ENCODE measurements around the gene CDK6.

Gene CDK6

DNA sequence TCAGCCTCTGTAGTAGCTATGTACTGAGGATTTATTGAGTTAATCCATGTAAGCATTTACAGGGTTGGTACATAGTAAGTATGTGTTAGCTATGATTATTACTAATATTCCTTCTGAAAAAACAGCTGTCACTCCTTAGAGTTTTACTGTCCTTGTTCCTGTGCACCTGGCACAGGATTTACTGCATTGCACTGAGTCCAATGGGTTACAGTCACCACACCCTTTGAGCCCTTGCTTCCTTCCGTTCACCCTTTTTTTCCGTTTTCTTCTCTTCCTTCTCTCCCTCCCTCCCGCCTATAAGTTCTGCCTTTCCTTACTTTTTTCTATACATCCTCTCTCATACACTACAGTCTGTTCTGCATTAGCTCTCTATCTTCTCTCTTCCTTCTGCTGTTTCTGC lies 12.5 kb upstream of the CDK6 start:
- DNase-seq (ENCODE audit: extremely low spot score) = no peak
- CTCF ChIA-PET = interaction anchor here (0.6 to 1.1 kb wide), 2 partner anchors 78 to 149 kb away, joined by 3 read pairs; no protein-coding TSS in a partner anchor
- POLR2A ChIA-PET = no interaction called here
- TF ChIP-seq FOXM1 (IDR thresholded peaks at IDR 0.05; ENCODE audit: borderline replicate concordance) (no peak), ARNT (IDR thresholded peaks at IDR 0.05) (no peak), BHLHE40 (IDR thresholded peaks at IDR 0.05; ENCODE audit: borderline replicate concordance) (no peak), HDGF (IDR thresholded peaks at IDR 0.05; ENCODE audit: borderline replicate concordance) (no peak), FOXK2 (IDR thresholded peaks at IDR 0.05) (no peak), L3MBTL2 (conservative IDR thresholded peaks at IDR 0.05) (no peak), SP1 (IDR thresholded peaks at IDR 0.05) (no peak), ELF4 (IDR thresholded peaks at IDR 0.05) (no peak), ZNF384 (IDR thresholded peaks at IDR 0.05) (no peak), FOXA1 (IDR thresholded peaks at IDR 0.05) (no peak), NFRKB (IDR thresholded peaks at IDR 0.05) (no peak), CTBP1 (IDR thresholded peaks at IDR 0.05; ENCODE audit: borderline replicate concordance) (no peak), TARDBP (IDR thresholded peaks at IDR 0.05) (no peak)
- TF ChIP-seq, protein P1, sequence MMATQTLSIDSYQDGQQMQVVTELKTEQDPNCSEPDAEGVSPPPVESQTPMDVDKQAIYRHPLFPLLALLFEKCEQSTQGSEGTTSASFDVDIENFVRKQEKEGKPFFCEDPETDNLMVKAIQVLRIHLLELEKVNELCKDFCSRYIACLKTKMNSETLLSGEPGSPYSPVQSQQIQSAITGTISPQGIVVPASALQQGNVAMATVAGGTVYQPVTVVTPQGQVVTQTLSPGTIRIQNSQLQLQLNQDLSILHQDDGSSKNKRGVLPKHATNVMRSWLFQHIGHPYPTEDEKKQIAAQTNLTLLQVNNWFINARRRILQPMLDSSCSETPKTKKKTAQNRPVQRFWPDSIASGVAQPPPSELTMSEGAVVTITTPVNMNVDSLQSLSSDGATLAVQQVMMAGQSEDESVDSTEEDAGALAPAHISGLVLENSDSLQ (IDR thresholded peaks at IDR 0.05) = no peak

DNA sequence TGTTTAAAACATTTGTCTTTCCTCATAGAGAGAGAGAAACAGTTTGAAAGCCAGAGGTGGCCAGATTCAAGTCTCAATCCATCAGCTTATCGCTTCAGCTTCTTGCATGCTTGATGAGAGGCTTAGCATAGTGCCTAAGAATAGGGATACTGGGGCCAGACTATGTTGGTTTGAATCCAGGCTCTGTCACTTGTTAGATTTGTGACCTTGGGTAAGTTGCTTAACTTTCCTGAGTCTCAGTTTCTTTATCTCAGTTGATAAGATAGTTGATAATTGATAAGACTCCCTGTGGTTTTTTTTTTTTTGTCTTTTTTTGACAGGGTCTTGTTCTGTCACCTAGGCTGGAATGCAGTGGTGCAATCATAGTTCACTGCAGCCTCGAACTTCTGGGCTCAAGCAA lies 12.1 kb upstream of the CDK6 start:
- ChIA-PET POLR2A (no interaction called here), CTCF (interaction anchor here (1.1 kb wide), 1 partner anchor 149 kb away, joined by 3 read pairs; no protein-coding TSS in a partner anchor)
- no peak for TF ChIP-seq ELF4 (IDR thresholded peaks at IDR 0.05)
- no peak for TF ChIP-seq NFRKB (IDR thresholded peaks at IDR 0.05)
- no peak for TF ChIP-seq SP1 (IDR thresholded peaks at IDR 0.05)
- DNase-seq (ENCODE audit: extremely low spot score) = no peak

- TF ChIP-seq FOXM1 (IDR thresholded peaks at IDR 0.05; ENCODE audit: borderline replicate concordance) = no peak
- TF ChIP-seq, protein P1 (IDR thresholded peaks at IDR 0.05) = no peak
- no peak for TF ChIP-seq ARNT (IDR thresholded peaks at IDR 0.05)
- no peak for TF ChIP-seq HDGF (IDR thresholded peaks at IDR 0.05; ENCODE audit: borderline replicate concordance)
- TF ChIP-seq TARDBP (IDR thresholded peaks at IDR 0.05) = no peak
- DNase-seq (ENCODE audit: extremely low spot score) = no peak
- POLR2A ChIA-PET = no interaction called here
- CTCF ChIA-PET = no interaction called here
These were observed 10.9 kb upstream of the CDK6 start for GRCh38 chr7:92847305-92847704.

DNA sequence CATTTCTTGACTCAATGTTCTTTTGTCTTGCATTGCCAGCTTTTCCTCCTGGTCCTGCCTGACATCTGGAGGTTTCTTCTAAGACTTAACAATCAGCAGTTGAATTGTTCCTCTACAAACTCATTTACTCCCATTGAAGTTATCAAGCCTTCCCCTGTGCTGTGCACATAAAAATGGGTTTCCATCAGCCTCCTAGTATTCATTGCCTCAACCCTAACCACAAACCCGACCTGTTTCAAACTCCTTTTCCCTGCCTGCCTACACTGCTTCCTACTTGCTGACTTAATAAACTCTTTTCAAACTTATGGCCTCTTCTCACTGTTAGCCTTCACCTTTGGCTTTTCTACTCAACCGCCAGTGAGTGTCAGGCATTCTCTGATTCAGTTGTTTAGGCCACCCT lies 9.4 kb upstream of the CDK6 start:
- CTCF ChIA-PET = no interaction called here
- POLR2A ChIA-PET = no interaction called here
- no peak for DNase-seq (ENCODE audit: extremely low spot score)
- TF ChIP-seq NFRKB (IDR thresholded peaks at IDR 0.05) = no peak
- TF ChIP-seq, protein P1 (IDR thresholded peaks at IDR 0.05) = no peak
- no peak for TF ChIP-seq CTBP1 (IDR thresholded peaks at IDR 0.05; ENCODE audit: borderline replicate concordance)
- TF ChIP-seq SP1 (IDR thresholded peaks at IDR 0.05) = no peak
- TF ChIP-seq LEF1 (IDR thresholded peaks at IDR 0.05; ENCODE audit: borderline replicate concordance) = no peak
- no peak for TF ChIP-seq FOXM1 (IDR thresholded peaks at IDR 0.05; ENCODE audit: borderline replicate concordance)
- TF ChIP-seq FOXK2 (IDR thresholded peaks at IDR 0.05) = no peak
- no peak for TF ChIP-seq BHLHE40 (IDR thresholded peaks at IDR 0.05; ENCODE audit: borderline replicate concordance)
- no peak for TF ChIP-seq ZNF384 (IDR thresholded peaks at IDR 0.05)
- TF ChIP-seq FOXA1 (IDR thresholded peaks at IDR 0.05) = no peak
- TF ChIP-seq ARNT (IDR thresholded peaks at IDR 0.05) = no peak

DNA sequence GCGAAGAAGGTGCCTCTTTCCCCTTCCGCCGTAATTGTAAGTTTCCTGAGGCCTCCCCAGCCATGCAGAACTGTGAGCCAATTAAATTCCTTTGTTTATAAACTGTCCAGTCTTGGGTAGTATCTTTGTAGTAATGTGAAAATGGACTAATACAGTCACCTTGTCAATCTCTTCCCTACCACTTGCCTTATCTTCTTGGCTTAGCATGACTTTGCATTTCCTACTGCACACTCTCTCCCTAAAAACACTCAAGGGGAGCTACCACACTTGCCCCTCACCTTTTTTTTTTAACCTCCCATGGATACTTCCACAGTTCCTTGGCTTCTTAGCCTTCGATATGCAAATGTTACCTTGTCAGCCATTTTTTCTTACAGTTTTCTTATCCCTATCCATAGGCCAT lies 7.4 kb upstream of the CDK6 start:
- ChIA-PET CTCF (no interaction called here), POLR2A (no interaction called here)

More for the DNA sequence above, 7.4 kb upstream of the CDK6 start:
- DNase-seq (ENCODE audit: extremely low spot score) = no peak
- TF ChIP-seq ZNF384 (IDR thresholded peaks at IDR 0.05) = no peak
- TF ChIP-seq L3MBTL2 (conservative IDR thresholded peaks at IDR 0.05) = no peak
- TF ChIP-seq FOXM1 (IDR thresholded peaks at IDR 0.05; ENCODE audit: borderline replicate concordance) = no peak
- no peak for TF ChIP-seq ARNT (IDR thresholded peaks at IDR 0.05)
- TF ChIP-seq FOXA1 (IDR thresholded peaks at IDR 0.05) = no peak
- TF ChIP-seq FOXK2 (IDR thresholded peaks at IDR 0.05) = no peak
- TF ChIP-seq SUZ12 (IDR thresholded peaks at IDR 0.05) = no peak
- TF ChIP-seq NFRKB (IDR thresholded peaks at IDR 0.05) = no peak
- no peak for TF ChIP-seq TARDBP (IDR thresholded peaks at IDR 0.05)
- no peak for TF ChIP-seq LEF1 (IDR thresholded peaks at IDR 0.05; ENCODE audit: borderline replicate concordance)
- no peak for TF ChIP-seq ELF4 (IDR thresholded peaks at IDR 0.05)
- no peak for TF ChIP-seq BHLHE40 (IDR thresholded peaks at IDR 0.05; ENCODE audit: borderline replicate concordance)
- TF ChIP-seq, protein P1 (IDR thresholded peaks at IDR 0.05) = no peak
- TF ChIP-seq SP1 (IDR thresholded peaks at IDR 0.05) = no peak
- TF ChIP-seq CTBP1 (IDR thresholded peaks at IDR 0.05; ENCODE audit: borderline replicate concordance) = no peak
- TF ChIP-seq HDGF (IDR thresholded peaks at IDR 0.05; ENCODE audit: borderline replicate concordance) = no peak
